Stimulated activated CD8-positive, alpha-beta memory T cell treated with anti-CD3 and anti-CD28 coated beads, Interleukin-4, amount 100 ng/mL, for 1 hour (primary cell): Measurements from ENCODE around the gene SMIM38.
A peak's percentile ranks its signal among the peaks of the same experiment; 100 is the strongest.
"Not testable (repeated sequence)": the region's sequence is repeated elsewhere in the genome, so short reads cannot be mapped to it uniquely, and the experiment has no call there.

Source experiments
- DNase-seq, 2 donors: peaks; one replicate each; pipeline ENCODE4 v3.0.0-alpha.2; 2020; ENCODE audit warnings: low read depth in 2 of 2, low spot score in 1 of 2

The SMIM38 gene

DNA sequence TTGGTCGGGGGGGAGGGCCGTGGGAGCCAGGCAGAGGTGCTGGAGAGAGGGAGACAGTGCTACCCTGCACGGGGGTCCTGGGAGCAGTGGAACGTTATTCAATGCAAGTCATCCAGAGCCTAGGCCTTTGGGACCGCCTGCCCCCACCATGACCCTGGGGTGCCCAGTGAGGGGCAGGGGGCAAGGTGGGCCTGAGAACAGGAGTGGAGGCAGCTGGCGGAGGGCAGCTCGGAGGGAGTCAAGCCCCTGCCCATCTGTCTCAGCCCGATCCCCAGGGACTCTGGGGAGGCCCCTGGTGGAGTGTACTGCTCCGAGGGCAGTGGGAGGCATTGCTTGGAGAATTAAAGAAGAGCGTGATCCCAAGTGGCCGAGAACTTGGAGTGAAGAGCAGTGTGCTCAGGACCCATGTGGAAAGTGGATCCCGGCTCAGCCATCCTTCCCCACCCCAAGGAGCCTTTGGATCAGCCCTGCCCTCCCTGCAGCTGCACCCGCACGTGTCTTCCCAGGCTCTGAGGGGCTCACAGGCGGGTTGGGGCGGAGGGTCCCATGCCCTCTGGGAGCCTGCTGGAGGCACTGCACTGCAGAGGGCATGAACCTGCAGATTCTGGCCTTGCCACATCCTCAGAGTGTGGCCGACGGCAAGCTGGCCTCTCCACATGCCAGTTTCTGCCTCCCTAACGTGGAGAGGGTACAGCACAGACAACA is 34.0 kb upstream of the SMIM38 start:
- DNase-seq, result no peak

DNA sequence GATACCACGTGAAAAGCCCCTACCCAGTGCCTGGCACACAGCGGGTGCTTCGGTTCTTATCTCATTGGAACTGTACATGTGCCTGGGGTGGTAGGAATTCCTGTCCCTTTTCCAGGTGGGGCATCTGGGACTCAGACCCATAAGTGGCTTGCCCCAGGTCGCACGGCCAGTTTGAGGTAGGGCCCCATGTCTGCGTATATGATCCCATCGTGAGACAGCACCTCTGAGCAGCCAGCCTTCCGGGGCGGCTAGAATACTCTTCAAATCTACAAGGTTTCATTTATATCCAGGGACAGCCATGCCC is 33.5 kb upstream of the SMIM38 start:
- no peak for DNase-seq

DNA sequence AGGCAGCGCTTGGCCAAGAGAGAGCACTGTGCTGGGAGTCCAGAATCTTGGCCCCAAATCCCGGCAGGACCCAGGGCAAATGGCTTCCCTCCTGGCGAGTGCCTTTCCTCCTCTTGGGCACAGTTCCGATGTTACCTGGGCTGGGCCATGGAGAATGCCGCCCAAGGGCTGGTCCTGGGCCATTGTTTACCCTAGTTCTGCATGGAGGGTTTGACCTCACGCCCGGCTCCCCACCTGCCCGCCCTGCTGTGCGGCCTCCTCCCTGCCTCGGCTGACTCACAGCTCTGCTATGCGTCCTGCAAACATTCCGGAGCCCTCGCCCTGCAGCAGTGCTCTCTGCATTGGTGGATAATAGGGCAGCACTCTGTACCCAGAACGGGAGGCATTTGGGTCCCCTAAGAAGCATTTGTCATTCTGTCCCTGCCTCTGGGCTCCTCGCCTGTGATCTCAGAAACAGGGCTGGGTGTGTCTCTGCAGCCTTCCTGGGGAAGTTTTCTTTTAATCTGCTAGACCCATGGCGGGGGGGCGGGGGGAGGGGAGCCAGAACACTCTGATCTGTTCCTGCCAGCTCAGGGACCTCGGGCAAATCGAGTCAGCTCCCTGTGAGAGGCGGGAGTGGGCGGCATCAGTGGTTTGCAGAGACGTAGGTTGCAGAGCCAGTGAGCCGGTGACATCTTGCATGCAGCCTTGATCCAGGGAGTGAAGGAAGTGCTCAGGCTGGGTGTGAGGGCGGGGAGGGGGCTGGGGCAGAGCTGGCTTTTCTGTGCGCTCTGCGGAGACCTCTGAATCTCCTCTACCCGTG is 32.9 kb upstream of the SMIM38 start:
- DNase-seq, result peak in 1 of 2 donors; percentile 1

DNA sequence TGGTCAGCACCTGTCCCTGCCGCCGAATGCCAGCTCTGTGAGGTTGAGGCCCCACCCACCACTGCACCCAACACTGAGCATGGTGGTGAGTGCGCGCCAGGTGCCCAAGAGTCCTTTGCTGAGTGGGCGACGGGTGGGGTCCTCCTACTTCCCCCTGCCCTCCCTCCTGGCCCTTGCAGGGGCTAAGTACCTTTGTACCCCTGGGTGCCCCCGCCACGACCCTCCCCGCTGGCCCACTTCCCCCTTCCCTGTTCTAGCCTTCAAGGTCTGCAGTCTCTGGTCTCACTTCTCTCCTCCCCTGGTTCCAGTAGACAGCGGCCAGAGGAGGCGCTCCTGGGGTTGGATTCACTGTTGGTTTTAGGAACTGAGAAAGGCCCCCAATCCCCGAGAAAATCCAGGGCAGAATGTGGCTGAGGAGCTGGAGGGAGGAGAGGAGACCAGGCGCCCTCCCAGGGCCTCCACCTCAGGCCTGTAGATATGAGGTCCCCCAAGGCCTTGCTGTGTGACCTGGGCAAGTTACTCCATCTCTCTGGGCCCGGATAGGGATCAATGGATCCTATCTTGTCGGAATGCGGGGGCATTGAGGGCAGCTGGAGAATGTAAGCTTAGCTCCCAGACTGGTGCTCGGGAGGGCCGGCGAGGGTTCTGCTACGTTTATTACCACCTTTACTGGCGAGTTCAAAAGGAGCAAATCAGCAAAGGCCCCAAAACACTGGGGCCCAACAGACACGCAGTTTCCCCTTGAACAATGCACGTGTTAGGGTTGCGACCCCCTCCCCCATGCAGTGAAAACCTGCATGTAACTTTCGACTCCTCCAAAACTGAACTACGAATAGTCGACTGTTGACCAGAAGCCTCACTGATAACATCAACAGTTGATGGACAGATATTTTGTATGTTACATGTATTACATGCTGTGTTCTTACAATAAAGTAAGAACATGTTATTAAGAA is 31.9 kb upstream of the SMIM38 start:
- DNase-seq, result no peak

DNA sequence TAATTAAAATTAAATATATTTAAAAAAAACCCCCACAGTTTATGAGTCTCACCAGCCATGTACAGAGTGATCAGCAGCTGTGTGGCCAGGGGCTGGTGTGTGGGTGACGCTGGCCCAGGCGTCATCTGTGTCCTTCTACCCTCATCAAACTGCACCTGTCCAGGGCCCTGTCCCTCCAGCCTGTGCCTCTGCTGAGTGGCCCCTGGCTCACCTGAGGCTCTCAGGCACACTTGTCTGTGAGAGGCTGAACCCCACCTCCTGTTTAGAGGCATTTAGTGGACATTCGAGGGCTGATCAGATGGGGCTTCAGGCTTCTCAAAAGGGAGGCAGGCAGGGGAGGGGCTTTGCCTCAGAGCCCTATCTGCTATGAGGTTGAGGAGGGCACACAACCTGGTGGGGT is 29.9 kb upstream of the SMIM38 start:
- DNase-seq, result no peak

DNA sequence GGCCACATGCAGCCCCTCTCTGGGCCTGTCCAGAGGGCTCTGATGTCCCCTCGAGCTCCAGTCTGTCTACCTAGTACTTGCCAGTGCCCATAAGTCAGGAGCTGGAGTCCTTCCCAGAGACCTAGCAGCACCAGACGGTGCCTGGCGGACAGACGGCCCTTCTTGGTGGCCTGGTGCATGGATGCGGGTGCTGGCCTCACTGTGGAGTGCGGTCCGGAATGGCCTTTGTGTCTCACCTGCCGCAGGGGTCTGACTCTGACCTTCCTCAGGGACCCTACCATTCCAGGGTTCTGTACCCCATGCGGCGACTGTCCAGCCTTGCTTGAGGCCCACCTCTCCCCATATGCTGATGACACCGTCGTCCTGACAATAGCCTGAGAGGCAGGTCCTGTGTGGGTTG is 29.4 kb upstream of the SMIM38 start:
- no peak for DNase-seq

DNA sequence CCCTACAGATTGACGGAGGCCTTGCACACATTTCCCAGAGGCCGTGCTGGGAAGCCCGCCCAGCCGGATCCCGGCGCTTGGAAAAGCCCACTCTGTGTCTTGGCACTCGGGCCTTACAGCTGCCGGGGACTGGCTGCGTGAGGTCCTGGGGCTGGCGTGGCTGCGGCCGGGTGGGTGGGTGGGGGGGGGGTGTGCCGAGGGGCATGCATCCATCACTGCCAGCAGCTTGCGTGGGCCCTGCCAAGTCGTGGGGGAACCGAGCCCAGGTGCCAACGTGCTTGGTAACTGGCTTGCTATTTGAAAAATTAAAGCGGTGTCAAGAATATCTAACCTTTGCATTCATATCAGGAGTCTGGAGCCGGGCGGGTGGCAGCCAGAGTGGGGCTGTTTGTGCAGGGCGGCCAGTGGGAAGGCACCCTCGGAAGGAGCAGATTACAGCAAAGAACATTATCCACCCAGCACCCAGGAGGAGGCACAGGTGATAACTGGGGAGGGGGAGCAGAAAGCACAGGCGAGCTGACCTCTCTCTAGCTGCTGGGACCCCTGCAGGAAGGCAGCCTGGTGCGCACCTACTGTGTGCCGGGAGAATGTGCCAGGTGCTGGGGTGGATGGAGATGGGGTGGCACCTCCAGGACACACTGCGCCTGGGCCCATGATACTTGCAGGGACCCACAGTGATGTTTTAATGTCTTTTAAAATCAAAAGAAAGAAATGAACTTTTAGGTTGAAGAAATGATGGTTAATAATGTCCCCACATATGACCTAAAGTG is 28.5 kb upstream of the SMIM38 start:
- DNase-seq, result no peak

DNA sequence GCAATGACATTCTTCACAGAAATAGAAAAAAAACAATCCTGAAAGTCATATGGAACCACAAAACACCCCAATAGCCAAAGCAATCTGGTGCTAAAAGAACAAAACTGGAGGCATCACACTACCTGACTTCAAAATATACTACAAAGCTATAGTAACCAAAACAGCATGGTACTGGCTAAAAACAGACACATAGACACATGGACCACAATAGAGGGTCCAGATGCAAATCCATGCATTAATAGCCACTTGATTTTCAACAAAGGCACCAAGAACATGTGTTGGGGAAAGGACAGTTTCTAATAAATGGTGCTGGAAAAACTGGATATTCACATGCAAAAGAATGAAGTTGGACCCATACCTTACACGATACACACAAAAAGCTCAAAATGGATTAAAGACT is 27.9 kb upstream of the SMIM38 start:
- no peak for DNase-seq

DNA sequence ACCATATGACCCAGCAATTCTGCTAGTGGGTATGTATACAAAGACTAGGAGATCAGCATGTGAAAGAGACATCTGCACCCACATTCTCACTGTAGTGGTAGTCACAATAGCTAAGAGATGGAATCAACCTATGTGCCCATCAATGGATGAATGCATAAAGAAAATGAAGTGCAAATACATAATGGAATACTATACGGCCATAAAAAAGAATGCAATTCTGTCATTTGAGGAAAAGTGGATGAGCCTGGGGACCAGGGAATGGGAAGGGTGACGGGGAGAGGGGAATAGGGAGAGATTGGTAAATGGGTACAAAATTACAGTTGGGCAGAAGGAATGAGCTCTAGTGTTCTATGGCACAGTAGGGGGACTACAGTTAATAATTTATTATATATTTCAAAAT is 26.7 kb upstream of the SMIM38 start:
- DNase-seq, result no peak

DNA sequence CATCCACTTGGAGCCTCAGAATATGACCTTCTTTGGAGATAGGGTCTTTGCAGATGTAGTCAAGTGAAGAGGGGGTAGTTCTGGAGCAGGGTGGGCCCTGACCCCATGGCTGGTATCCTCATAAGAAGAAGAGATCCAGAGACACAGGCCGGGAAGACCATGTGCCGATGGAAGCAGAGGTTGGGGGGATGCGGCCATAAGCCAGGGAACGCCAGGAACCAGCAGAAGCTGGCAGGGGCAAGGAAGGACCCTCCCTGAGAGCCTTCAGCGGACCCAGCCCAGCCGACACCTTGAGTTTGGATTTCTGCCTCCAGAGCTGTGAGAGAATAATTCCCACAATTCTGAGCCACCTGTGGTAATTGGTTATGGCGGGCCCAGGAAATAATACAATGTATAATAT is 26.1 kb upstream of the SMIM38 start:
- DNase-seq, result no peak

DNA sequence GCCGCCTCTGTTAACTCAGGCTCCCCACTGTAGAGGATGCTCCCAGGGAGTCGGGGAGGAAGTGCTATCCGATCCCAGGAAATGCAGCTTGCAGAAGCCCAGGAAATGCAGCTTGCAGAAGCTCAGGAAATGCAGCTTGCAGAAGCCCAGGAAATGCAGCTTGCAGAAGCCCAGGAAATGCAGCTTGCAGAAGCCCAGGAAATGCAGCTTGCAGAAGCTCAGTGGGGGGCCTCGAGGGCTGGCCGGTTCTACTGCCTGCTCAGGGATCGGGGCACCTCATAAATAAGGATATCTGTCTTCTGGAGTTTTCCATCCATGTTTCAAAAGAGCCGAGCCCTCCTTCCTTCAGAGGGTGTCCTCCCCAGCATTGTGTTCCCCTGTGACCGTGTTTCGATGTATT is 25.1 kb upstream of the SMIM38 start:
- DNase-seq, result no peak

DNA sequence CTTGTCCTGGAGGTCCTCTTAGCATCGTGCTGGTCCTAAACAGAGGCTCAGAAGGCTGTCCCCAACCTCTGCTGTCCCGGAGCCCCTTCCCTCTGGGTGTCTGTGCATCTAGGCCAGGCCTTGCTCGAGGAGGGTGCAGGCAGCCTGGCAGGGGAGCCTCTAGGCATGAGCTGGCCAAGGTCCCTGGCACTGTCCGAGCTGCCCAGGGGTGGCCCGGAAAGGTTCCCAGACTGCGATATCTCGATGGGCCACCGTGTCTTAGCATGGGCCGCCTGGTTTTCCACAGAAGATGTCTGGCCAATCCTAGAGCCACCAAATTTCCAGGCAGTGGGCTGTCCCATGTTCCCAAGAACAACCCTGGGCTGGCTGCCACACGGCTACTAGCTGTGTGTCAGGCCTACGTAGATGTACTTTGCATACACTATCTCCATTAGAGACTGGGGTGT is 24.6 kb upstream of the SMIM38 start:
- no peak for DNase-seq

DNA sequence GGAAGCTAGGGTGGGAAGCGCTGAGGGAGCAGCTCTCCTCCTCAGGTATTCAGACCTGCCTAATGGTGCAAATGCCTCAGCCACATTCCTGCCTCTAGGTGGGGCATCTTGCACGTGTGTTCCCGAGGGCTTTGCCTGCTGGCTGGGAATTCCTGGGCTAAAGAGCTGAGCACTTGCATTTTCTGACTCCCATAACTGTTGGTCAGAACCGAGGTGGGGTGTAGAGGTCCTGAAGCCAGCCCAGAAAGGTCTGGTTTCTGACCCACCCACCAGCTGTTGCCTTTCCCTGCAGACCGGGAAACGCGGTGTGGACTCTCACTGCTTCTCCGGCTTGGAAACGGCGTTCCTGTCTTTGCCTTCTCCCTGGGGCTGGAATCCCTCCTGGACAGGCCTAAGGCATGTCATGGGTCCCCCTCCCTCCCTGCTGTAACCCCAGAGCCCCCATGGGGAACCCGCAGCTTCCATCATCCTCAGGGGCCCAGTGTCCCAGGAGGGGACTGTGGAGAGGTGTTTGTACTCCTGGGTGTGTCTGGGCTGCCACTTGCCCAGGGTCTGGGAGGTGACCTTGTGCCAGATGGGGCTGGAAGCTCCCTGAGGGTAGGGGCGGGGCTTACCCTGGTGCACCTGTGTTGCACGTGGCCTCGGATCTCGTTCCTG is 24.0 kb upstream of the SMIM38 start:
- no peak for DNase-seq

DNA sequence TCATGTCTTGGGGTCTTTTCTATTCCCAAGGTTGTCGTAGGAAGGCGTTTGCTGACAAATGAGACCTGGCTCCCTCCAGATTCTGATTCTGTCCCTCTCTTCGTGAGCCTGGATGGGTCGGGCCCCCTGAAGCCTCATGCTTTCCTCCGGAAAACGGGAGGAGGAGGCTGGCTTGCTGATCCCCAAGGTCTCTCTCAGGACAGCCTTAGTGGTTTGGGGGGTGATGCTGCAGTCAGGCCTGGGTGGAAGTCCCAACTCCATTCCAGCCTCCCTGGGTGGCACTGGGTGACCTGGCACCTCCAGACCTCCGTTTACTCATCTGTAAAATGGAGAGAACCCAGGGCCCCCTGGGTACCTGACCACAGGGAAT is 23.4 kb upstream of the SMIM38 start:
- DNase-seq, result no peak

DNA sequence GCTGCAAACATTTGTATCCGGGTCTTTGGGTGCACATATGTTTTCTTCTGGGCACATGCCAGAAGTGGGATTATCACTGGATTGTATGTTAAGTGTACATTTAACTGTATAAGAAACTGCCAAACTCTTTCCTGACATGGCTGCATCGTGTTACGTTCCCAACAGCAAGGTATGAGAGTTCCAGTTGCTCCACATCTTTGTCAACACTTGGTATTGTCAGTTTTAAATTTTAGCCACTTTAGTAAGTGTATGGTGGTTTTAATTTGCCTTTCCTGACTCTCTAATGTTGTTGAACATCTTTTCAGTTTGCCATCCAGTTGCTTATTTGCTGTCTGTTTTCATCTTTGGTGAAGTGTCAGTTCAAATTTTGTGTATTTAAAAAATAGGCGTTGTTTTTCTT is 22.5 kb upstream of the SMIM38 start:
- no peak for DNase-seq

DNA sequence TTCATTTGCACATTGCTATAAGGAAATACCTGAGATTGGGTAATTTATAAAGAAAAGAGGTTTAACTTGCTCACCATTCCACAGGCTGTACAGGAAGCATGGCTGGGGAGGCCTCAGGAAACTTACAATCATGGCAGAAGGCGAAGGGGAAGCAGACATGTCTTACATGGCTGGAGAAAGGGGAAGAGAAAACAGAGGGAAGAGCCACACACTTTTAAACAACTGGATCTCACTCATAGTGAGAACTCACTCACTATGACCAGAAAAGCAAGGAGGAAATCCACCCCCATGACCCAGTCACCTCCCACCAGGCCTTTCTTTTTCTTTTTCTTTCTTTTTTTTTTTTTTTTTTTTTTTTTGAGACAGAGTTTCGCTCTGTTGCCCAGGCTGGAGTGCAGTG is 21.6 kb upstream of the SMIM38 start:
- not testable (repeated sequence) for DNase-seq

DNA sequence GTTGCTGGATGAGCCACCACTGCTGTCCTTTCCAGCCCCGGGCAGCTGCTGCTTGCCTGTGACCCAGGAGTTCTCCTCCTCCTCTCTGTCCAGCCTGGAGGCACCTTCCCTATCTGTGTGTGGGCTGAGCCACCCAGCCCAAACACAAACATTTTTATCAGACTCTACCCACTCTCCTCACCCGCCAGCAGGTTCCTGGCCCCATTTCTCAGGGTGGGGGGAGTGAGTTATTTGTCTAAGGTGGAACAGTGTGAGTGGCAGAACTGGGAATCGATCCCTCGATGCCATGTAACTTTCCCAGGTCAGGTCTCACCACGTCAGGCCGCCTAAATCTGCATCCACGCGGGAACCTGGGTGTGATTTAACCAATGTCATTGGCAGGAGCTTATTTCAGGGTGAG is 20.8 kb upstream of the SMIM38 start:
- no peak for DNase-seq

DNA sequence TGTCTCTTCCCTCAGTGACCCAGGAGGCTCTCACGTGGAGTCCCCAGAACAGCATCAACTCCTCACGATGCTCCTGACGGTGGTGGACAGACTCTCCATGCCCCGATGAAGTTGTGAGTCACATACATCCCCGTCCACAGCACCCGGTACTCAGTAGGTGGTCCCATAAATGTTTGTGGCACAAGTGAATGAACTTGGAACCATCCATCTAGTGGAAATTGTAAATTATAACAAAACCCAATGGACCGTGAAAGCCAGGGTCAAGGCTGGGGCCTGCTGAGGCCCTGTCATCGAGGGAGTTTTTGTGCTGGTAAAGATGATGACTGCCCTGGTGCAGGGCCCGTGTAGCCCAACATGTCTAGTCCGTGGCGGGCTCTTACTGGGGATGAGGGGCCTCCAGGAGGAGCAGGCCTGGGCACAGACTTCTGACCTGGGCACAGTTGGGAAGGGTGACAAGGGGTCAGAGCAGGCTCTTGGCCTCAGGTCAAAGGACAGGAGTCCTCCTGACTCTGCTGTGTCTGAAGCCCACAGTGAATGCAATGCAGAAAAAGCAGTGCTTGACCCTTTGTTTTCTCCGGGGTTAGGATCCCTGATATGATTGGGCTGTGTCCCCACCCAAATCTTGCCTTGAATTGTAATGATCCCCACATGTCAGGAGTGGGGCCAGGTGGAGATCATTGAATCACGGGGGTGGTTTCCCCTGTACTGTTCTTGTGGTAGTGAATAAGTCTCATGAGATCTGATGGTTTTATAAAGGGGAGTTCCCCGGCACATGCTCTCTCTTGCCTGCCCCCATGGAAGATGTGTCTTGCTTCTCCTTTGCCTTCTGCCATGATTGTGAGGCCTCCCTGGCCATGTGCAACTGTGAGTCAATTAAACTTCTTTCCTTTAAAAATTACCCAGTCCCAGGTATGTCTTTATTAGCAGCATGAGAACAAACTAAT is 20.0 kb upstream of the SMIM38 start:
- DNase-seq, result no peak

DNA sequence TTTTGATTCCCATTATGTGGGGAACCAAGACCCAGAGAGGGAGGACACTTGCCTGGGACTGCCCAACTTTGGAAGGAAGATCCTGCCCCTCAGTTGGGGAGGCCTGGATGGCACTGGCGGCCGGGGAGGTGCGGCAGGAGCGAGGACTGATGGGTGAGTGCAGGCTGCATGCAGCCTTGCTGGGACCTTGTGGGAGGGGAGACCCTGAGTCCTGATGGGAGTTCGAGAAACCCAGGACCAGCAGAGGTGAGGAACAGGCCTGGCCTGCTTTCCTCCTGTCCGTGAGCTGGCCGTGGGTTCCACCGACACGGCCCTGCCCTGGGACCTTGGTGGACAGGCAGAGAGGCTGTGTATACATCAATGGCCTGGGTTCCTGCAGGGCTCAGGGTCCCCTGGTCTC is 19.3 kb upstream of the SMIM38 start:
- DNase-seq, result no peak
